ENCODE measurements around the gene AXL.

Gene AXL

GRCh38 chr19:41304706-41305483, 85.9 kb downstream of the AXL start:
- DNase-seq: peak in 2 of 10 donors; percentile 4 to 40
- intact Hi-C loops (cut with DNase I): no loop called here

GRCh38 chr19:41305927-41306793, 87.1 kb downstream of the AXL start:
- intact Hi-C loops (cut with DNase I): no loop called here
- peak in 2 of 10 donors; percentile 73 to 80 for DNase-seq

- peak in 1 of 10 donors; percentile 8 for DNase-seq
- intact Hi-C loops (cut with DNase I): no loop called here
These were observed 88.3 kb downstream of the AXL start for GRCh38 chr19:41307090-41307875.

GRCh38 chr19:41307954-41308449, 89.0 kb downstream of the AXL start:
- intact Hi-C loops (cut with DNase I): loop anchor here (2.0 kb wide), 2 partner anchors 43 to 103 kb away; partner anchors contain the start of gene HNRNPUL1
- DNase-seq: peak in 2 of 10 donors; percentile 26 to 67

GRCh38 chr19:41308450-41309179, 89.6 kb downstream of the AXL start:
- peak; percentile 83 to 98 (median 94) for DNase-seq
- intact Hi-C loops (cut with DNase I): loop anchor here (2.0 kb wide), 2 partner anchors 44 to 104 kb away; partner anchors contain the start of gene HNRNPUL1

- peak in 2 of 10 donors; percentile 60 to 66 for DNase-seq
- intact Hi-C loops (cut with DNase I): loop anchor here (1.0 to 10.0 kb wide), 4 partner anchors 45 to 130 kb away; partner anchors contain the start of genes B9D2, DMAC2 and HNRNPUL1
These were observed 90.4 kb downstream of the AXL start for GRCh38 chr19:41309180-41310032.

- intact Hi-C loops (cut with DNase I): loop anchor here (1.0 to 10.0 kb wide), 2 partner anchors 55 to 129 kb away; partner anchors contain the start of genes B9D2 and DMAC2
These were observed 91.2 kb downstream of the AXL start, which contains the start of gene CCDC97 for GRCh38 chr19:41310033-41310831. Gene CCDC97, plus strand, starts transcription at chr19:41310172. Its CDS starts 139 bp downstream, at chr19:41310311.

GRCh38 chr19:41311072-41311471, 92.0 kb downstream of the AXL start:
- intact Hi-C loops (cut with DNase I): loop anchor here (10.0 kb wide), 1 partner anchor 54 kb away; the partner anchor contains the start of gene B9D2
- DNase-seq: peak in 2 of 10 donors; percentile 9 to 12

More at GRCh38 chr19:41310033-41310831, 91.2 kb downstream of the AXL start, which contains the start of gene CCDC97:
- DNase-seq: peak; percentile 79 to 98 (median 84)

Measured in posterior cingulate gyrus (tissue), 11 donors.